SK-N-SH treated with all-trans-retinoic acid at 6 μM for 48 hours (cell line): ENCODE results near the gene PTPN7.

Source experiments
- ATAC-seq: fragments of 200-7000 bp; cut with Tn5 transposase; 3 replicates; pipeline ENCODE4 v1.9.1; 2020; ENCODE audit warnings: mild to moderate bottlenecking, moderate library complexity
- ARNTL ChIP-seq: fragments of 450-650 bp; formaldehyde crosslinking; IDR thresholded peaks from 2 replicates; pipeline ENCODE4 v1.5.0; 2020; ENCODE audit warnings: low read depth, mild to moderate bottlenecking, moderate library complexity, borderline replicate concordance
- BACH2 ChIP-seq: fragments of 250-450 bp; sonication (Bioruptor Pico); IDR thresholded peaks from 2 replicates; pipeline ENCODE4 v1.9.0; 2021; ENCODE audit warnings: mild to moderate bottlenecking, borderline replicate concordance
- CSDC2 ChIP-seq: fragments of 250-450 bp; sonication (Bioruptor Pico); IDR thresholded peaks from 2 replicates; pipeline ENCODE4 v1.5.0; 2020; ENCODE audit warnings: mild to moderate bottlenecking, moderate library complexity
- GLIS3 ChIP-seq: fragments of 250-450 bp; sonication (Bioruptor Pico); IDR thresholded peaks from 2 replicates; pipeline ENCODE4 v1.5.0; 2020; ENCODE audit warnings: mild to moderate bottlenecking, moderate library complexity
- ISL1 ChIP-seq: fragments of 250-450 bp; sonication (Bioruptor Pico); IDR thresholded peaks from 2 replicates; pipeline ENCODE4 v2.1.2; 2022; ENCODE audit warnings: mild to moderate bottlenecking, moderate library complexity
- PPARA ChIP-seq: fragments of 250-450 bp; sonication (Bioruptor Pico); IDR thresholded peaks from 2 replicates; pipeline ENCODE4 v1.5.0; 2020; ENCODE audit warnings: mild to moderate bottlenecking, borderline replicate concordance
- RARB ChIP-seq: fragments of 250-450 bp; sonication (Bioruptor Pico); IDR thresholded peaks from 2 replicates; pipeline ENCODE4 v1.8.0; 2021; ENCODE audit warnings: mild to moderate bottlenecking, moderate library complexity
- SNAI2 ChIP-seq: fragments of 250-450 bp; sonication (Bioruptor Pico); IDR thresholded peaks from 2 replicates; pipeline ENCODE4 v1.5.0; 2020; ENCODE audit warnings: mild to moderate bottlenecking, moderate library complexity
- TCF4 ChIP-seq: fragments of 250-450 bp; sonication (Bioruptor Pico); IDR thresholded peaks from 2 replicates; pipeline ENCODE4 v1.8.0; 2021; ENCODE audit warnings: mild to moderate bottlenecking, moderate library complexity, borderline replicate concordance
- ZC3H10 ChIP-seq: fragments of 250-450 bp; sonication (Bioruptor Pico); IDR thresholded peaks from 2 replicates; pipeline ENCODE4 v1.5.1; 2021; ENCODE audit warnings: mild to moderate bottlenecking, moderate library complexity
- ZFP30 ChIP-seq: fragments of 450-650 bp; formaldehyde crosslinking; IDR thresholded peaks from 2 replicates; pipeline ENCODE4 v1.5.0; 2022; ENCODE audit warnings: mild to moderate bottlenecking, moderate library complexity
- ZNF70 ChIP-seq: fragments of 450-650 bp; formaldehyde crosslinking; IDR thresholded peaks from 2 replicates; pipeline ENCODE4 v1.5.0; 2020; ENCODE audit warnings: mild to moderate bottlenecking, moderate library complexity
- ZNF8 ChIP-seq: fragments of 450-650 bp; formaldehyde crosslinking; IDR thresholded peaks from 2 replicates; pipeline ENCODE4 v1.5.0; 2020; ENCODE audit warnings: mild to moderate bottlenecking, moderate library complexity
- TF ChIP-seq, protein P1 (sequence below): fragments of 250-450 bp; sonication (Bioruptor Pico); IDR thresholded peaks from 2 replicates; pipeline ENCODE4 v1.5.1; 2020; ENCODE audit warnings: low read depth, mild to moderate bottlenecking, moderate library complexity
- TF ChIP-seq, protein P2 (sequence below): fragments of 250-450 bp; sonication (Bioruptor Pico); IDR thresholded peaks from 2 replicates; pipeline ENCODE4 v1.8.0; 2021; ENCODE audit warnings: low read depth, mild to moderate bottlenecking, moderate library complexity, borderline replicate concordance
- TF ChIP-seq, protein P3 (sequence below): fragments of 250-450 bp; sonication (Bioruptor Pico); IDR thresholded peaks from 2 replicates; pipeline ENCODE4 v1.8.0; 2020; ENCODE audit warnings: mild to moderate bottlenecking, moderate library complexity, borderline replicate concordance
- TF ChIP-seq, protein P4 (sequence below): fragments of 250-450 bp; sonication (Bioruptor Pico); IDR thresholded peaks from 2 replicates; pipeline ENCODE4 v1.5.0; 2020; ENCODE audit warnings: mild to moderate bottlenecking, moderate library complexity
- TF ChIP-seq, protein P5 (sequence below): fragments of 250-450 bp; sonication (Bioruptor Pico); IDR thresholded peaks from 2 replicates; pipeline ENCODE4 v1.5.1; 2021; ENCODE audit warnings: mild to moderate bottlenecking, moderate library complexity

Gene PTPN7

DNA sequence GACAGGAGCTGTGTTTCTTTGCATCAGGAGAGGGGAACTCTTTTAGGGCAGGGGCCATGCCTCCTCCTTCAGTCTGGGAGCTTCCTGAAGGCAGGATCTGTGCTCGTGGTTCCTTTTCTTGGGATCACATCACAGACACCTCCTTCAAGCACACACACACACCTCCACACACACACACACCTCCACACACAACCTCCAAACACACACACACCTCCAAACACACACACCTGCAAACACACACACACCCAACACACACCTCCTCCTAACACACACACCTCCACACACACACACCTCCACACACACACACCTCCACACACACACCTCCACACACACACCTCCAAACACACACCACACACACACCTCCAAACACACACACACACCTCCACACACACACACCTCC is 43.7 kb upstream of the PTPN7 start (continued):
- TF ChIP-seq, protein P1, sequence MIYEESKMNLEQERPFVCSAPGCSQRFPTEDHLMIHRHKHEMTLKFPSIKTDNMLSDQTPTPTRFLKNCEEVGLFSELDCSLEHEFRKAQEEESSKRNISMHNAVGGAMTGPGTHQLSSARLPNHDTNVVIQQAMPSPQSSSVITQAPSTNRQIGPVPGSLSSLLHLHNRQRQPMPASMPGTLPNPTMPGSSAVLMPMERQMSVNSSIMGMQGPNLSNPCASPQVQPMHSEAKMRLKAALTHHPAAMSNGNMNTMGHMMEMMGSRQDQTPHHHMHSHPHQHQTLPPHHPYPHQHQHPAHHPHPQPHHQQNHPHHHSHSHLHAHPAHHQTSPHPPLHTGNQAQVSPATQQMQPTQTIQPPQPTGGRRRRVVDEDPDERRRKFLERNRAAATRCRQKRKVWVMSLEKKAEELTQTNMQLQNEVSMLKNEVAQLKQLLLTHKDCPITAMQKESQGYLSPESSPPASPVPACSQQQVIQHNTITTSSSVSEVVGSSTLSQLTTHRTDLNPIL (CRISPR knock-in tag): no peak
- TF ChIP-seq, all 23 proteins: peak for 0

DNA sequence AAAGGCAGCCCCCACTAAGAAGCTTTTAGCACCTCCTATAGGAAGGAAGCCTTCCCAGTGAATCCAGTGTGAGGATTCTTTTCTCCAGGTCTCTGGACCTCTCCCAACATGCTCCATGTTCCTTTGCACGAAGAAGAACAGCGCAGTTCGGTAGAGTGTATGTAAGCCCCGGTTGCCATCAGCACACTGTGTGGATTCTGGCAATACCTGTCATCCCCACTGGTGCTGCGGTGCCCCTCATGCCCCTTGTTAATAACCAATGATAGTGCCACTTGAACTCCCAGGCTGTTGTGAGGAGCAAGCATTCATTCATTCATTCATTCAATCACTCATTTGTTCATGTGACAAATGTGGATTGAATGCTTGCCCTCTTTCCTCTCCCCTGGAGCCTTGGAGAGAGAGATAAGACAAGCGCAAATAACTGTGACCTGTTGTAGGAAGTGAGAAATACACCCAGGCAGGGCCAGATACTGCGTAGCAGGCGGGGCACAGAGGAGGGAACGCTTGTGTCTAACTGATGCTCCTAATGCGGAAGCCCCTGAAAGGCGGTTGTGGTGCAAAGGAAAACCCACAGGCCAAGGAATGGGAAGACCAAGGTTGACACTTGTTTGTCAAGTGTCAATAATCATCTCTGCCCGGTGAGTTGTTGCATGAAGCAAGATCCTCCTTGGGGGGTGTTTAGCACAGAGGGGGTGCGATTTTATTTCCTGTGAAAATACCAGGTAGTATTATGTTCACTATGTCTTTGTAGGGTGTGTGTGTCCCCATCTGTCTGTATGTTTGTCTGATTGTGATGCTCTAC is 43.0 kb upstream of the PTPN7 start:
- TF ChIP-seq ZFP30 (CRISPR knock-in tag) (no peak), PPARA (CRISPR knock-in tag) (no peak)

DNA sequence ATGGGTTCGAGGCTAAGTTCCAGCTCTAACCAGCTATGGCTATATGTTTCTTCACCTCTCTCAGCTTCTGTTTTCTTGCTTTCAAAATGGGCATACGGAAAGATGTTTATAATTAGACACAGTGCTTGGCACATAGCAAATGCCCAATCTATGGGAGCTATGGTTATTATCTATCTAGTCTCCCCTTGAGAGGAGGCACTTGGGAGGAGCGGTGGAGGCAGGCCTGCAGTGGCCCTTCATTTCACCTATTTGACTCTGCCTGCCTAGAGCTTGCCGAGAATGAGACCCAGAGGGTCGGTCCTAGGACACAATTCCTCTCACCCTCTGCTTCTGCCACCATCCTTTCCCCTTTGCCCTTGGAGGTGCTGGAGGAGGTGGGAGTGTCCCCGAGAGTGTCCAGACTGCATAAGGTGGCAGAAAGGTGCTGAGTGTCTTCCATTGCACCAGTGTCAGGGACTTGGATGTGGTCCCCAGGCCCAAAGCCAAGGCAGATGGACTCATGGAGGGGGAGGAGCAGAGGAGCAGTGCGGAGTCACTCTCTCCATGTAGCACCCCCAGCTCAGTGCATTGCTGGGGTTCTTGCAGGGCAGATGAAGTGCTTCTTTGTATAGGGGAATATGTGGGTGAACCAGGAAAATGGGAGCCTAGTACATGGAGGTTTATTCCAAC is 42.2 kb upstream of the PTPN7 start:
- no peak for ATAC-seq
- TF ChIP-seq ZNF8 (CRISPR knock-in tag): no peak
- no peak for TF ChIP-seq SNAI2
- no peak for TF ChIP-seq CSDC2 (CRISPR knock-in tag)

More for the DNA sequence above, 43.0 kb upstream of the PTPN7 start:
- no peak for ATAC-seq

DNA sequence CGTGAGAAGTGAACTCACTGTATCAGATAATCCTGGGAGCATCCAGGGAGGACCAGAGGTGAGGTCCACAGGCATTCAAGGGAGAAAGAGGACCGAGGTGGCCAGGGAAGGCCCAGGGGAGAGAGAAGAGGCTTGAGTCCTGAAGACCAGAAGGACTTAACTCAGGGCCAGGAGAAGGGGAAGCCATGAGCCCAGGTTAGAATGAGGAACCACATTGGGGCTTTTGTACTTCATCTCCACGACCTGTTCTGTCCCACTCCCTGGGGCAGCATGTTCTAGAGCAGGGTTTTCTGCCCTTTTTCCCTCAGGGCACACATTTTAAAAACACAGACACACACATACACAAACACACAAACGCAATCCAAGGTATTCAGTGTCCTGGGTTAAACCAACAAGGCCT is 41.6 kb upstream of the PTPN7 start:
- TF ChIP-seq GLIS3 (CRISPR knock-in tag): no peak
- no peak for ATAC-seq

DNA sequence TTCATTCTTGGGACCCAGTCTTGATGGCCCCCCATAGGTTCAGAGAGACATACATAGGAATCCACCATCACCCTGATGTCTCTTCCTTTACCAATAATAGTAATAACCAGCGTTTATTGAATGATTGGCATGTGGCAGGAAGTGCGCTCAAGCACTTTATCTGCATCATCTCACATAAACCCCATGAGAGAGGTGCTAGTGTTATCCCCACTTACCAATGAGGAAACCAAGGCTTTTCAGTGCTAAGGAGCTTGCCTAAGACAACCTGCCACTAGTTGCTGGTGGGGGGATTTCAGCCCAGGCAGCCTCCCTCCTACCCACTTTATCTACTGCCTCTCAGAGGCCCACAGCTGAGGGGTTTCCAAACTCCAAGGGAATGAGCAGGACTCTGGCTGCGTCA is 40.9 kb upstream of the PTPN7 start:
- ATAC-seq: no peak
- TF ChIP-seq ZNF70 (no peak), CSDC2 (CRISPR knock-in tag) (no peak), ARNTL (CRISPR knock-in tag) (no peak)
- TF ChIP-seq, protein P2, sequence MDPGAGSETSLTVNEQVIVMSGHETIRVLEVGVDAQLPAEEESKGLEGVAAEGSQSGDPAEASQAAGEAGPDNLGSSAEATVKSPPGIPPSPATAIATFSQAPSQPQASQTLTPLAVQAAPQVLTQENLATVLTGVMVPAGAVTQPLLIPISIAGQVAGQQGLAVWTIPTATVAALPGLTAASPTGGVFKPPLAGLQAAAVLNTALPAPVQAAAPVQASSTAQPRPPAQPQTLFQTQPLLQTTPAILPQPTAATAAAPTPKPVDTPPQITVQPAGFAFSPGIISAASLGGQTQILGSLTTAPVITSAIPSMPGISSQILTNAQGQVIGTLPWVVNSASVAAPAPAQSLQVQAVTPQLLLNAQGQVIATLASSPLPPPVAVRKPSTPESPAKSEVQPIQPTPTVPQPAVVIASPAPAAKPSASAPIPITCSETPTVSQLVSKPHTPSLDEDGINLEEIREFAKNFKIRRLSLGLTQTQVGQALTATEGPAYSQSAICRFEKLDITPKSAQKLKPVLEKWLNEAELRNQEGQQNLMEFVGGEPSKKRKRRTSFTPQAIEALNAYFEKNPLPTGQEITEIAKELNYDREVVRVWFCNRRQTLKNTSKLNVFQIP (CRISPR knock-in tag): no peak
- TF ChIP-seq, protein P3, sequence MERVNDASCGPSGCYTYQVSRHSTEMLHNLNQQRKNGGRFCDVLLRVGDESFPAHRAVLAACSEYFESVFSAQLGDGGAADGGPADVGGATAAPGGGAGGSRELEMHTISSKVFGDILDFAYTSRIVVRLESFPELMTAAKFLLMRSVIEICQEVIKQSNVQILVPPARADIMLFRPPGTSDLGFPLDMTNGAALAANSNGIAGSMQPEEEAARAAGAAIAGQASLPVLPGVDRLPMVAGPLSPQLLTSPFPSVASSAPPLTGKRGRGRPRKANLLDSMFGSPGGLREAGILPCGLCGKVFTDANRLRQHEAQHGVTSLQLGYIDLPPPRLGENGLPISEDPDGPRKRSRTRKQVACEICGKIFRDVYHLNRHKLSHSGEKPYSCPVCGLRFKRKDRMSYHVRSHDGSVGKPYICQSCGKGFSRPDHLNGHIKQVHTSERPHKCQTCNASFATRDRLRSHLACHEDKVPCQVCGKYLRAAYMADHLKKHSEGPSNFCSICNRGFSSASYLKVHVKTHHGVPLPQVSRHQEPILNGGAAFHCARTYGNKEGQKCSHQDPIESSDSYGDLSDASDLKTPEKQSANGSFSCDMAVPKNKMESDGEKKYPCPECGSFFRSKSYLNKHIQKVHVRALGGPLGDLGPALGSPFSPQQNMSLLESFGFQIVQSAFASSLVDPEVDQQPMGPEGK (CRISPR knock-in tag): no peak

DNA sequence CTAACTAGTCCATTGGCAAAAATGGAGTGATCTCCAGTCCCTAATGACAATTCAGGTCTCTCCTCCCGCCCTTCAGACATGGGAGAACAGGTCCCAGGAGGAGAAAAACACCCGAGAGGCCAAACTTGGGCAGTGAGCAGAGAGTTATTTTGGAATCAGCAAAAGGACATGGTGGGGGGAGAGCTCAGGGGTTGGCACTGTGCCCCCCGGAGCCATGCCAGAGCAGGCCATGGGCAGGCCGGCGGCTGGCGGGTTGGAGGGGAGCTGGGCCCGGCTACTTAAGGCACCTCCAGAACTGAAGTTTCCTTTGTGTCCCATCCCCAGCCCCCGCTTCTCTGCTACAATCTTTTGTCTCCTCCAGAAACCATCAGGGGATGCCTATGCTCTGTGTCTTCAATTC is 40.3 kb upstream of the PTPN7 start:
- no peak for ATAC-seq
- TF ChIP-seq BACH2 (CRISPR knock-in tag) (no peak), CSDC2 (CRISPR knock-in tag) (no peak), ZNF70 (no peak), ZC3H10 (CRISPR knock-in tag) (no peak), RARB (CRISPR knock-in tag) (no peak), TCF4 (no peak), ISL1 (CRISPR knock-in tag) (no peak), ARNTL (CRISPR knock-in tag) (no peak), ZFP30 (CRISPR knock-in tag) (no peak)
- TF ChIP-seq, protein P4, sequence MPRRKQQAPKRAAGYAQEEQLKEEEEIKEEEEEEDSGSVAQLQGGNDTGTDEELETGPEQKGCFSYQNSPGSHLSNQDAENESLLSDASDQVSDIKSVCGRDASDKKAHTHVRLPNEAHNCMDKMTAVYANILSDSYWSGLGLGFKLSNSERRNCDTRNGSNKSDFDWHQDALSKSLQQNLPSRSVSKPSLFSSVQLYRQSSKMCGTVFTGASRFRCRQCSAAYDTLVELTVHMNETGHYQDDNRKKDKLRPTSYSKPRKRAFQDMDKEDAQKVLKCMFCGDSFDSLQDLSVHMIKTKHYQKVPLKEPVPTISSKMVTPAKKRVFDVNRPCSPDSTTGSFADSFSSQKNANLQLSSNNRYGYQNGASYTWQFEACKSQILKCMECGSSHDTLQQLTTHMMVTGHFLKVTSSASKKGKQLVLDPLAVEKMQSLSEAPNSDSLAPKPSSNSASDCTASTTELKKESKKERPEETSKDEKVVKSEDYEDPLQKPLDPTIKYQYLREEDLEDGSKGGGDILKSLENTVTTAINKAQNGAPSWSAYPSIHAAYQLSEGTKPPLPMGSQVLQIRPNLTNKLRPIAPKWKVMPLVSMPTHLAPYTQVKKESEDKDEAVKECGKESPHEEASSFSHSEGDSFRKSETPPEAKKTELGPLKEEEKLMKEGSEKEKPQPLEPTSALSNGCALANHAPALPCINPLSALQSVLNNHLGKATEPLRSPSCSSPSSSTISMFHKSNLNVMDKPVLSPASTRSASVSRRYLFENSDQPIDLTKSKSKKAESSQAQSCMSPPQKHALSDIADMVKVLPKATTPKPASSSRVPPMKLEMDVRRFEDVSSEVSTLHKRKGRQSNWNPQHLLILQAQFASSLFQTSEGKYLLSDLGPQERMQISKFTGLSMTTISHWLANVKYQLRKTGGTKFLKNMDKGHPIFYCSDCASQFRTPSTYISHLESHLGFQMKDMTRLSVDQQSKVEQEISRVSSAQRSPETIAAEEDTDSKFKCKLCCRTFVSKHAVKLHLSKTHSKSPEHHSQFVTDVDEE (CRISPR knock-in tag): no peak
- TF ChIP-seq, protein P1 (CRISPR knock-in tag): no peak
- TF ChIP-seq, protein P2 (CRISPR knock-in tag): no peak
- TF ChIP-seq, protein P5, sequence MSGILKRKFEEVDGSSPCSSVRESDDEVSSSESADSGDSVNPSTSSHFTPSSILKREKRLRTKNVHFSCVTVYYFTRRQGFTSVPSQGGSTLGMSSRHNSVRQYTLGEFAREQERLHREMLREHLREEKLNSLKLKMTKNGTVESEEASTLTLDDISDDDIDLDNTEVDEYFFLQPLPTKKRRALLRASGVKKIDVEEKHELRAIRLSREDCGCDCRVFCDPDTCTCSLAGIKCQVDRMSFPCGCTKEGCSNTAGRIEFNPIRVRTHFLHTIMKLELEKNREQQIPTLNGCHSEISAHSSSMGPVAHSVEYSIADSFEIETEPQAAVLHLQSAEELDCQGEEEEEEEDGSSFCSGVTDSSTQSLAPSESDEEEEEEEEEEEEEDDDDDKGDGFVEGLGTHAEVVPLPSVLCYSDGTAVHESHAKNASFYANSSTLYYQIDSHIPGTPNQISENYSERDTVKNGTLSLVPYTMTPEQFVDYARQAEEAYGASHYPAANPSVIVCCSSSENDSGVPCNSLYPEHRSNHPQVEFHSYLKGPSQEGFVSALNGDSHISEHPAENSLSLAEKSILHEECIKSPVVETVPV (CRISPR knock-in tag): no peak
